Colonic mucosa (tissue), 4 donors: Measurements from ENCODE around the gene KCNG4. TPM values are rescaled to one million over a fixed set of nuclear protein-coding genes. Genes with fewer than 3 reads are reported as not detected.

Experiments
- DNase-seq: peaks from one replicate; pipeline ENCODE4 v3.0.0-alpha.2; 2020
- H3K27ac ChIP-seq: fragments of 200-600 bp; one replicate; pipeline ENCODE4 v1.8.0; 2021
- H3K27me3 ChIP-seq: fragments of 200-600 bp; one replicate; pipeline ENCODE4 v1.8.0; 2021
- H3K36me3 ChIP-seq: fragments of 200-600 bp; one replicate; pipeline ENCODE4 v1.8.0; 2021
- H3K4me1 ChIP-seq: fragments of 200-600 bp; one replicate; pipeline ENCODE4 v1.8.0; 2021; ENCODE audit warnings: mild to moderate bottlenecking
- H3K4me3 ChIP-seq: fragments of 200-600 bp; one replicate; pipeline ENCODE4 v1.8.0; 2021
- H3K9ac ChIP-seq, 2 donors: one replicate each; pipeline ENCODE4 v1.7.0; 2013; ENCODE audit warnings: control low read depth in 2 of 2, low read depth in 2 of 2, low read length in 2 of 2
- H3K9me3 ChIP-seq: fragments of 200-600 bp; one replicate; pipeline ENCODE4 v1.8.0; 2021
- intact Hi-C: fragments of 100-400 bp; cut with DNase I; formaldehyde crosslinking; loops from one replicate; pipeline ENCODE4 v1.14.1; 2022
- total RNA-seq, 2 donors: library from RNA; stranded (reverse); fragmentation: NEBNext Ultra II Directional in 1 of 2; extraction: Animal tissue kit (Norgen Biotek cat#: 25700) in 1 of 2; gene quantifications; one replicate each; pipeline ENCODE4 v1.2.1, GENCODE V29; 2021
- TF ChIP-seq, protein P1 (sequence below): fragments of 200-600 bp; IDR thresholded peaks from one replicate; pipeline ENCODE4 v1.8.0; 2022; ENCODE audit warnings: antibody characterized with exemption, mild to moderate bottlenecking
- donor health status: healthy.
- donor health status: DM: no; HTN: no; CAD: no.
- donor health status: DM: no; HTN: no; CAD: no.

The KCNG4 gene
- total RNA-seq, 2 donors from 2014 or later = not detected

DNA sequence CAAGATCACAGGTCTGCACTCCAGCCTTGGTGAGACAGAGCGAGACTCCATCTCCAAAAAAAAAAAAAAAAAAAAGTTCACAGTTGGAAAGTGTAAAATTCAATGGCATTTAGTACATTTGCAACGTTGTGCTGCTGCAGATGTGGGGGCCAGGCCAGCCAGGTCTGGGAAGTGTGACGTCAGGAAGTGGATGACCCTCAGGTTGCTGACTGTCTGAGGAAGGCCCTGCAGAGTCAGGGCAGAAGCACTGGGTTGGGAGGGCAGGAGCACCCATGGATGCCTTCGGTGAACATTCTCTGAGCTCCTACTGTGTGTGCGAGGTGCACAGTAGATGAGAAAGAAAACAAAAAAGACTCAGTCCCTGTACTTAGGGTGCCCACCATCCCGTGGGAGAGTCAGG is 42.7 kb upstream of the KCNG4 start:
- H3K36me3 ChIP-seq = no peaks in the 10 kb centered on the region
- H3K9ac ChIP-seq = no peak overlapping the region
- TF ChIP-seq, protein P1, sequence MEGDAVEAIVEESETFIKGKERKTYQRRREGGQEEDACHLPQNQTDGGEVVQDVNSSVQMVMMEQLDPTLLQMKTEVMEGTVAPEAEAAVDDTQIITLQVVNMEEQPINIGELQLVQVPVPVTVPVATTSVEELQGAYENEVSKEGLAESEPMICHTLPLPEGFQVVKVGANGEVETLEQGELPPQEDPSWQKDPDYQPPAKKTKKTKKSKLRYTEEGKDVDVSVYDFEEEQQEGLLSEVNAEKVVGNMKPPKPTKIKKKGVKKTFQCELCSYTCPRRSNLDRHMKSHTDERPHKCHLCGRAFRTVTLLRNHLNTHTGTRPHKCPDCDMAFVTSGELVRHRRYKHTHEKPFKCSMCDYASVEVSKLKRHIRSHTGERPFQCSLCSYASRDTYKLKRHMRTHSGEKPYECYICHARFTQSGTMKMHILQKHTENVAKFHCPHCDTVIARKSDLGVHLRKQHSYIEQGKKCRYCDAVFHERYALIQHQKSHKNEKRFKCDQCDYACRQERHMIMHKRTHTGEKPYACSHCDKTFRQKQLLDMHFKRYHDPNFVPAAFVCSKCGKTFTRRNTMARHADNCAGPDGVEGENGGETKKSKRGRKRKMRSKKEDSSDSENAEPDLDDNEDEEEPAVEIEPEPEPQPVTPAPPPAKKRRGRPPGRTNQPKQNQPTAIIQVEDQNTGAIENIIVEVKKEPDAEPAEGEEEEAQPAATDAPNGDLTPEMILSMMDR = no peak
- H3K4me1 ChIP-seq = no peaks in the 10 kb centered on the region
- H3K4me3 ChIP-seq = no peak overlapping the region
- intact Hi-C loops = no loop called here
- H3K9me3 ChIP-seq = no peaks in the 10 kb centered on the region
- DNase-seq = no peak
- no peaks in the 10 kb centered on the region for H3K27me3 ChIP-seq
- H3K27ac ChIP-seq = no peak overlapping the region

DNA sequence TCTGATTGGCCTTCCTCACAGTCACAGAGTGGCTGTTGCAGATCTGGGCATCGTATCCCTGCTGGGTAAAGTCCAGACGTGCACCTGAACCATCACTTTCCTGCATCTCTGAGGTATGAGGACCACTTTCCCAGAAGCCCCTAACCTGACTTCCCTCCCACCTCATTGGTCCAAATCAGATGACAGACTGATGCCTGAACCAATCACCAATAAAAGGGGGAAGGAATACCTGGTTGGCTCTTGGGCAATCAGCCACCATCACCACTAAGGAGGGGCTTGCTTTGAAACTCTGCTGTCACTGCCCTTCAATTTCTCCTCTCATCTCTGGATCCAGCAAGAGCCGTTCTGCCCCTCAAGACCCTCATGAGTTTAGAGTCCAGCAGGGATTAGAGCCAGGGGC is 41.3 kb upstream of the KCNG4 start:
- intact Hi-C loops = no loop called here
- H3K4me1 ChIP-seq = no peaks in the 10 kb centered on the region
- H3K27me3 ChIP-seq = no peaks in the 10 kb centered on the region
- H3K4me3 ChIP-seq = no peak overlapping the region
- no peaks in the 10 kb centered on the region for H3K36me3 ChIP-seq
- TF ChIP-seq, protein P1 = no peak
- DNase-seq = no peak
- no peaks in the 10 kb centered on the region for H3K9me3 ChIP-seq
- H3K27ac ChIP-seq = no peak overlapping the region
- H3K9ac ChIP-seq = no peak overlapping the region

DNA sequence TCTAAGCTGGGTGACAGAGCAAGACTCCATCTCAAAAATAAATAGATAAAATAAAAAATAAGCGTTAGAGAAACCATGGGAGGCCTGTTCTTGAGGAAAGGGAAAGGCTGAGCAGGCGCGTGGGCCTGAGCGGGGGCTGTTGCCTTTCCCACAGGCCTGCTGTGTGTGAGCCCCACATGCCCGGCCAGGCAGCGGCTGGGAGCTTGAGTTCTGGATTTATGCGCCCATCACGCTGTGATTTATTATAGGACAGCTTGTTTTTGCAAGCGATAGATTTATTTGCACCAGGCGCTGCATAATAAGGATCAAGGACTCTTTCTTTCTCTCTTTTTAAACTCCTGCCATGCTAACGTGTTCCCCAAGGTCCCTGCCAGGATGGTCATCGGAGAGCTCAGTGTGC is 40.1 kb upstream of the KCNG4 start:
- TF ChIP-seq, protein P1 = no peak

DNA sequence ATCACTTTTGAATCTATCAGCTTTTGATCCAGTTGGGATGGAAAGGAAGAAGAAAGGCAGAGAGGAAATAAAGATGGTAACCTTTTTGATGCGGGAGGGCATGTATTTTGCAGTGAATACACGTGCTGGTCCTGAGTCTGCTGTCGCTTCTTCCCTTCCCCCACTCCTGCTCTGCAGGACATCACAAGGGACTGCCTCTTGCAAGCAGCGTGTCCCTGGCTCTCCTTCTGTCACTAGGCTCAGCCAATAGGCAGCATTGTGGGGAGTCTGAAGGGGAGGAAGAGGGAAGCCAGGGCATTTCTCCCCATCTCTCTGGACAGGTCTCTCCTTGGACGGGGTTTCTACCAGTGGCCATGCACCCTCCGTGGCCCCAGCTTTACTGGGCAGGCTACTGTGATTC is 39.2 kb upstream of the KCNG4 start:
- H3K27ac ChIP-seq = no peak overlapping the region
- H3K4me3 ChIP-seq = no peak overlapping the region
- no peaks in the 10 kb centered on the region for H3K36me3 ChIP-seq
- DNase-seq = no peak
- no peaks in the 10 kb centered on the region for H3K4me1 ChIP-seq
- H3K9ac ChIP-seq = no peak overlapping the region
- no peaks in the 10 kb centered on the region for H3K9me3 ChIP-seq
- TF ChIP-seq, protein P1 = no peak
- no peaks in the 10 kb centered on the region for H3K27me3 ChIP-seq
- intact Hi-C loops = loop anchor here (5.0 kb wide), 1 partner anchor 203 kb away; no protein-coding TSS in a partner anchor

More for the DNA sequence above, 40.1 kb upstream of the KCNG4 start:
- no peaks in the 10 kb centered on the region for H3K36me3 ChIP-seq
- no peak overlapping the region for H3K9ac ChIP-seq
- no peak overlapping the region for H3K4me3 ChIP-seq
- H3K4me1 ChIP-seq = no peaks in the 10 kb centered on the region
- intact Hi-C loops = loop anchor here (5.0 kb wide), 1 partner anchor 202 kb away; no protein-coding TSS in a partner anchor
- no peak for DNase-seq
- no peaks in the 10 kb centered on the region for H3K9me3 ChIP-seq
- no peak overlapping the region for H3K27ac ChIP-seq
- no peaks in the 10 kb centered on the region for H3K27me3 ChIP-seq

DNA sequence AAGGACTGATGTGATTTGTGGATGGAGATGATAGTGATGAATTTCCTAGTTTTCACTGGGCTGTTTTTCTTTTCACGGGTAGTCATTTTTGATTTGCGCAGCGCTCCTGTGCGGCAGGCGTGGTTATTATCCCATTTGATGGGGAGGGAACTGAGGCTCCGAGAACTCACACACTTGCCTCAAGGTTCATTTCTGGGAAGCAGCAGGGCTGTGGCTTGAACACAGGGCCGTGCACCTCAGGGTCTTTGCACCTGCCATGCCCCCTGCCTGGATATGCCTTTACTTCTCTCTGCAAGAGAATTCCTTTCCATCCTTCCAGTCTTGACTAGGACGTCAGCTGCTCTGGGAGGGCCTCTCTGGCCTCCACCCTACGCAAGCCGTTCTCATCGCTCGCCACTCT is 38.5 kb upstream of the KCNG4 start:
- Histone ChIP-seq H3K9ac (no peak overlapping the region), H3K4me1 (no peaks in the 10 kb centered on the region), H3K27ac (no peak overlapping the region), H3K27me3 (no peaks in the 10 kb centered on the region), H3K9me3 (no peaks in the 10 kb centered on the region), H3K4me3 (no peak overlapping the region), H3K36me3 (no peaks in the 10 kb centered on the region)
- TF ChIP-seq, protein P1 = no peak
- no peak for DNase-seq
- intact Hi-C loops = loop anchor here (5.0 kb wide), 1 partner anchor 204 kb away; no protein-coding TSS in a partner anchor
